ENCODE measurements around the gene SLC12A6.

The SLC12A6 gene

GRCh38 chr15:34292621-34293020 lies 45.0 kb downstream of the SLC12A6 start:
- DNase-seq (ENCODE audit: low spot score) (no peak), ATAC-seq (ENCODE audit: low read depth) (no peak)
- Histone ChIP-seq H3K36me3 (ENCODE audit: low read depth) (no peaks in the 10 kb centered on the region), H3K9me3 (ENCODE audit: severe bottlenecking) (no peaks in the 10 kb centered on the region), H3K27me3 (ENCODE audit: insufficient read depth, poor library complexity, severe bottlenecking) (no peaks in the 10 kb centered on the region), H3K4me3 (ENCODE audit: severe bottlenecking) (no peak overlapping the region), H3K27ac (ENCODE audit: poor library complexity, severe bottlenecking) (no peak overlapping the region), H3K4me1 (ENCODE audit: insufficient read depth, poor library complexity, severe bottlenecking) (peaks cover 7% of the 10 kb centered on the region)
- TF ChIP-seq CTCF (IDR thresholded peaks at IDR 0.05; ENCODE audit: poor library complexity, severe bottlenecking) = no peak

- Histone ChIP-seq H3K27ac (ENCODE audit: poor library complexity, severe bottlenecking) (no peak overlapping the region), H3K9me3 (ENCODE audit: severe bottlenecking) (no peaks in the 10 kb centered on the region), H3K36me3 (ENCODE audit: low read depth) (no peaks in the 10 kb centered on the region), H3K4me3 (ENCODE audit: severe bottlenecking) (no peak overlapping the region), H3K27me3 (ENCODE audit: insufficient read depth, poor library complexity, severe bottlenecking) (no peaks in the 10 kb centered on the region), H3K4me1 (ENCODE audit: insufficient read depth, poor library complexity, severe bottlenecking) (peaks cover 2% of the 10 kb centered on the region)
- no peak for TF ChIP-seq CTCF (IDR thresholded peaks at IDR 0.05; ENCODE audit: poor library complexity, severe bottlenecking)
- no peak for ATAC-seq (ENCODE audit: low read depth)
- DNase-seq (ENCODE audit: low spot score) = no peak
Observed at GRCh38 chr15:34284937-34285336, 52.6 kb downstream of the SLC12A6 start.

- H3K27me3 ChIP-seq (ENCODE audit: insufficient read depth, poor library complexity, severe bottlenecking) = no peaks in the 10 kb centered on the region
- H3K36me3 ChIP-seq (ENCODE audit: low read depth) = no peaks in the 10 kb centered on the region
- no peak overlapping the region for H3K4me3 ChIP-seq (ENCODE audit: severe bottlenecking)
- no peak for ATAC-seq (ENCODE audit: low read depth)
- TF ChIP-seq CTCF (IDR thresholded peaks at IDR 0.05; ENCODE audit: poor library complexity, severe bottlenecking) = no peak
- no peak for DNase-seq (ENCODE audit: low spot score)
- H3K4me1 ChIP-seq (ENCODE audit: insufficient read depth, poor library complexity, severe bottlenecking) = peaks cover 7% of the 10 kb centered on the region
- no peak overlapping the region for H3K27ac ChIP-seq (ENCODE audit: poor library complexity, severe bottlenecking)
- no peaks in the 10 kb centered on the region for H3K9me3 ChIP-seq (ENCODE audit: severe bottlenecking)
Observed at GRCh38 chr15:34282384-34282783, 55.2 kb downstream of the SLC12A6 start.

GRCh38 chr15:34280193-34280592 lies 57.4 kb downstream of the SLC12A6 start:
- DNase-seq (ENCODE audit: low spot score) (no peak), ATAC-seq (ENCODE audit: low read depth) (no peak)
- no peak overlapping the region for H3K27ac ChIP-seq (ENCODE audit: poor library complexity, severe bottlenecking)
- TF ChIP-seq CTCF (IDR thresholded peaks at IDR 0.05; ENCODE audit: poor library complexity, severe bottlenecking) = no peak
- H3K4me3 ChIP-seq (ENCODE audit: severe bottlenecking) = no peak overlapping the region
- peaks cover 25% of the 10 kb centered on the region for H3K4me1 ChIP-seq (ENCODE audit: insufficient read depth, poor library complexity, severe bottlenecking)
- no peaks in the 10 kb centered on the region for H3K9me3 ChIP-seq (ENCODE audit: severe bottlenecking)
- H3K27me3 ChIP-seq (ENCODE audit: insufficient read depth, poor library complexity, severe bottlenecking) = no peaks in the 10 kb centered on the region
- no peaks in the 10 kb centered on the region for H3K36me3 ChIP-seq (ENCODE audit: low read depth)

GRCh38 chr15:34279368-34279767 lies 58.2 kb downstream of the SLC12A6 start:
- TF ChIP-seq CTCF (IDR thresholded peaks at IDR 0.05; ENCODE audit: poor library complexity, severe bottlenecking) = no peak
- Histone ChIP-seq H3K27ac (ENCODE audit: poor library complexity, severe bottlenecking) (no peak overlapping the region), H3K9me3 (ENCODE audit: severe bottlenecking) (no peaks in the 10 kb centered on the region), H3K4me3 (ENCODE audit: severe bottlenecking) (no peak overlapping the region), H3K4me1 (ENCODE audit: insufficient read depth, poor library complexity, severe bottlenecking) (peaks cover 33% of the 10 kb centered on the region), H3K36me3 (ENCODE audit: low read depth) (no peaks in the 10 kb centered on the region), H3K27me3 (ENCODE audit: insufficient read depth, poor library complexity, severe bottlenecking) (no peaks in the 10 kb centered on the region)
- DNase-seq (ENCODE audit: low spot score) (no peak), ATAC-seq (ENCODE audit: low read depth) (0 out of 3 replicates have a peak, but pooled peaks have one; percentile 18)
